DND-41 (cell line): ENCODE measurements around the gene CLDN20.

Source experiments
- EZH2 ChIP-seq: IDR thresholded peaks from 3 replicates; pipeline ENCODE4 v1.6.1; 2012; ENCODE audit warnings: borderline replicate concordance, low read depth, mild to moderate bottlenecking, moderate library complexity, low read length, inconsistent platforms; ENCODE audit not compliant: severe bottlenecking
- TF ChIP-seq, protein P1 (sequence below): IDR thresholded peaks from 2 replicates; pipeline ENCODE4 v1.5.1; 2012; ENCODE audit warnings: borderline replicate concordance, low read length, moderate library complexity, mild to moderate bottlenecking; ENCODE audit not compliant: poor library complexity, severe bottlenecking; ENCODE audit errors: extremely low read depth

DNA sequence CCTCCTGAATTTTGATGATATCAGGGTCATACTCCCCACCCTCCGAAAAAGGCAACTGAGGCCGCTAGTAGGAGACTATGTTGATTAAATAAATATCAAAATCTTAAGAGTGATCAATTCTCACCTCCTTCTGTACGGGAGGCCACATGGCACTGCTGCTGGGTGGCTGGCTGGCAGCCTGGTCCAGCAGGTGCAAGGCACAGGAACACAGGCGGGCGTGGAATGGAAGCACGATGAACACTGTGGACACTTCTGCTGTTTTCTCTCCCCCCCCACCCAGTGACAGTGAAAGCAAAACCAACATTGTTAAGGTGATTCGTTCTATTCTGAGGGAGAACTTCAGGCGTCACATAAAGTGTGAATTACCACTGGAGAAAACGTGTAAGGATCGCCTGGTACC is 9.7 kb upstream of the CLDN20 start:
- TF ChIP-seq EZH2 = no peak
- TF ChIP-seq, protein P1, sequence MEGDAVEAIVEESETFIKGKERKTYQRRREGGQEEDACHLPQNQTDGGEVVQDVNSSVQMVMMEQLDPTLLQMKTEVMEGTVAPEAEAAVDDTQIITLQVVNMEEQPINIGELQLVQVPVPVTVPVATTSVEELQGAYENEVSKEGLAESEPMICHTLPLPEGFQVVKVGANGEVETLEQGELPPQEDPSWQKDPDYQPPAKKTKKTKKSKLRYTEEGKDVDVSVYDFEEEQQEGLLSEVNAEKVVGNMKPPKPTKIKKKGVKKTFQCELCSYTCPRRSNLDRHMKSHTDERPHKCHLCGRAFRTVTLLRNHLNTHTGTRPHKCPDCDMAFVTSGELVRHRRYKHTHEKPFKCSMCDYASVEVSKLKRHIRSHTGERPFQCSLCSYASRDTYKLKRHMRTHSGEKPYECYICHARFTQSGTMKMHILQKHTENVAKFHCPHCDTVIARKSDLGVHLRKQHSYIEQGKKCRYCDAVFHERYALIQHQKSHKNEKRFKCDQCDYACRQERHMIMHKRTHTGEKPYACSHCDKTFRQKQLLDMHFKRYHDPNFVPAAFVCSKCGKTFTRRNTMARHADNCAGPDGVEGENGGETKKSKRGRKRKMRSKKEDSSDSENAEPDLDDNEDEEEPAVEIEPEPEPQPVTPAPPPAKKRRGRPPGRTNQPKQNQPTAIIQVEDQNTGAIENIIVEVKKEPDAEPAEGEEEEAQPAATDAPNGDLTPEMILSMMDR = no peak
